RWPE1 (cell line): ENCODE data around the gene CTNNA3.

ENCODE experiments used
- CTCF ChIA-PET: fragments of 350-600 bp; sonication (Branson Sonifier 250); formaldehyde crosslinking; extraction: SDS; loops from one replicate; lab custom pipeline; 2021; lab: Yijun Ruan, JAX
- POLR2A ChIA-PET: fragments of 400-600 bp; formaldehyde crosslinking; extraction: SDS; loops from one replicate; lab custom pipeline; 2020; ENCODE audit warnings: antibody characterized with exemption; ENCODE audit not compliant: low non-redundant PET; lab: Yijun Ruan, JAX
- DNase-seq: peaks from one replicate; pipeline ENCODE4 v3.0.0; 2012; ENCODE audit warnings: low spot score
- H3K27ac ChIP-seq: fragments of 450-650 bp; 2 replicates; pipeline ENCODE4 v1.5.1; 2017
- TF ChIP-seq, protein P1 (sequence below): fragments of 450-650 bp; conservative IDR thresholded peaks from 2 replicates; pipeline ENCODE4 v1.5.1; 2017; ENCODE audit warnings: low read depth, mild to moderate bottlenecking

The CTNNA3 gene

GRCh38 chr10:65891073-65891981 lies 1804.7 kb downstream of the CTNNA3 start:
- POLR2A ChIA-PET: no interaction called here
- TF ChIP-seq, protein P1, sequence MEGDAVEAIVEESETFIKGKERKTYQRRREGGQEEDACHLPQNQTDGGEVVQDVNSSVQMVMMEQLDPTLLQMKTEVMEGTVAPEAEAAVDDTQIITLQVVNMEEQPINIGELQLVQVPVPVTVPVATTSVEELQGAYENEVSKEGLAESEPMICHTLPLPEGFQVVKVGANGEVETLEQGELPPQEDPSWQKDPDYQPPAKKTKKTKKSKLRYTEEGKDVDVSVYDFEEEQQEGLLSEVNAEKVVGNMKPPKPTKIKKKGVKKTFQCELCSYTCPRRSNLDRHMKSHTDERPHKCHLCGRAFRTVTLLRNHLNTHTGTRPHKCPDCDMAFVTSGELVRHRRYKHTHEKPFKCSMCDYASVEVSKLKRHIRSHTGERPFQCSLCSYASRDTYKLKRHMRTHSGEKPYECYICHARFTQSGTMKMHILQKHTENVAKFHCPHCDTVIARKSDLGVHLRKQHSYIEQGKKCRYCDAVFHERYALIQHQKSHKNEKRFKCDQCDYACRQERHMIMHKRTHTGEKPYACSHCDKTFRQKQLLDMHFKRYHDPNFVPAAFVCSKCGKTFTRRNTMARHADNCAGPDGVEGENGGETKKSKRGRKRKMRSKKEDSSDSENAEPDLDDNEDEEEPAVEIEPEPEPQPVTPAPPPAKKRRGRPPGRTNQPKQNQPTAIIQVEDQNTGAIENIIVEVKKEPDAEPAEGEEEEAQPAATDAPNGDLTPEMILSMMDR: no peak
- H3K27ac ChIP-seq: no peak overlapping the region
- CTCF ChIA-PET: interaction anchor here (0.6 kb wide), 1 partner anchor 13 kb away, joined by 3 read pairs; no protein-coding TSS in a partner anchor
- DNase-seq: no peak

GRCh38 chr10:65864529-65864928 lies 1831.5 kb downstream of the CTNNA3 start:
- H3K27ac ChIP-seq: no peak overlapping the region
- TF ChIP-seq, protein P1: no peak
- ChIA-PET POLR2A (no interaction called here), CTCF (no interaction called here)
- no peak for DNase-seq

DNA sequence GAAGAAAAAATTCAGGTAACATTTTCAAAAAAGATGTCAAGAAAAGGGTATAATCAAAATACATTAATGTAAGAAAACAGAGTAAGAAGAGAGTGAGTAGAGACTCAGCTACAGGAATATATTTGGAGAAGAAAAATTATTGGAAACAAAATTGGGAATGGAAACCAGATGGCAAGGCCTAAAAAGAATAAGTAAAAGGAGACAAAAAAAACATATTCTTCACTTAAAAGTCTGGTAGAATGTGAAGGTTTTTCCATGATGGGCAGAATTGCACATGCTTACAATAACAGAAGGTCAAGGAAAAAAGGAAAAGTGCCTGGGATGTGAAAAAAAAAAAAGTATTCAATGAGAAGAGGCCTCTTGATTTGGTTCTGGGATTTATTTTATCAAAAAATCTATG lies 1832.0 kb downstream of the CTNNA3 start:
- DNase-seq: no peak
- H3K27ac ChIP-seq: no peak overlapping the region
- CTCF ChIA-PET: no interaction called here
- TF ChIP-seq, protein P1: no peak
- POLR2A ChIA-PET: no interaction called here
